GM12801 (cell line): Measurements from ENCODE around the gene ENO2.

Experiments used
- CTCF ChIP-seq: IDR thresholded peaks from one replicate; pipeline ENCODE4 v1.5.1; 2011; ENCODE audit warnings: control low read depth; ENCODE audit not compliant: insufficient read length; ENCODE audit errors: extremely low read depth

ENO2 gene

DNA sequence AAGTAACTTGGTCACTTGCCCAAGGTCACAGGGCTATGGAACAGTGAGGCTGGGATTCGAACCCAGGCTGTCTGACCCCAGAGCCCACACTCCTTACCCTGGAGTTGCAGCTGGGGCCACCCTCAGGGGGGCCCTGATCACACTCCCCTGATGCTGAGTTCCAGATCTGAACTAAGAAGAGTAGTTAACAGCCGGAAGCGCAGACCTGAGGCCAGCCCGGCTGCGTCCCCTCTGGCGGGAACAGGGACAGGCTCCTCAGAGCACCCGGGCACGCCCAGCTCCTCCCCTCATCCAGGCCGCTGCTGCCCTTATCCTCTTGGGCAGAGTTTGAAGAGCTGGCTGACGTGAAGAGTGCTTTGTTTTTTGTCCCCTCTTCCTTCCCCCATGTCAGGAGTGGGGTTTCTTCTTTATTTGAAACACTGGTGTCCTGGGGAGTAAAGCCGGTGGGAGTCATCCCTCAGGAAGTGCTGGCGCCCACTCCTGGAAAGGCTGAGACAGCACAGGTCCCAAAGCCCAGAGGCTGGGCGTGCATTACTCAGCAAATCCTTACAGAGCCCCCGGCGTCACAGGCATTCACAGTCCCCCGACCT is 47.4 kb downstream of the ENO2 start:
- TF ChIP-seq CTCF = no peak

- TF ChIP-seq CTCF = no peak
Observed at GRCh38 chr12:6962285-6963015, 48.1 kb downstream of the ENO2 start.

- no peak for TF ChIP-seq CTCF
Observed at GRCh38 chr12:6963016-6963731, 48.8 kb downstream of the ENO2 start.

- no peak for TF ChIP-seq CTCF
Observed at GRCh38 chr12:6963791-6964413, 49.5 kb downstream of the ENO2 start.

GRCh38 chr12:6964605-6965025 is 50.2 kb downstream of the ENO2 start:
- TF ChIP-seq CTCF = no peak

GRCh38 chr12:6965026-6965661 is 50.8 kb downstream of the ENO2 start:
- TF ChIP-seq CTCF = peak; percentile 23

GRCh38 chr12:6965714-6966113 is 51.3 kb downstream of the ENO2 start:
- TF ChIP-seq CTCF = no peak
